H9 (cell line): ENCODE results near the gene FGF22. TPM values are rescaled to one million over a fixed set of nuclear protein-coding genes. Genes with fewer than 3 reads are reported as not detected.

Experiments
- DNase-seq: peaks from one replicate; pipeline ENCODE4 v3.0.0-alpha.2; 2017
- H2AFZ ChIP-seq: one replicate; pipeline ENCODE4 v1.6.1; 2013; ENCODE audit warnings: mild to moderate bottlenecking, low read length, control low read depth, moderate library complexity
- H2AK5ac ChIP-seq: 2 replicates; pipeline ENCODE4 v1.6.1; 2013; ENCODE audit warnings: low read length, control low read depth, mixed read lengths; ENCODE audit not compliant: insufficient read length
- H2BK120ac ChIP-seq: one replicate; pipeline ENCODE4 v1.6.1; 2013; ENCODE audit warnings: low read depth, mild to moderate bottlenecking, low read length, control low read depth, inconsistent platforms; ENCODE audit not compliant: poor library complexity, severe bottlenecking
- H2BK12ac ChIP-seq: 2 replicates; pipeline ENCODE4 v1.6.1; 2013; ENCODE audit warnings: low read length, control low read depth, mixed read lengths, low read depth; ENCODE audit not compliant: insufficient read length
- H2BK15ac ChIP-seq: 2 replicates; pipeline ENCODE4 v1.6.1; 2013; ENCODE audit warnings: low read depth, low read length, control low read depth
- H2BK20ac ChIP-seq: one replicate; pipeline ENCODE4 v1.6.1; 2013; ENCODE audit warnings: low read depth, mild to moderate bottlenecking, low read length, control low read depth, inconsistent platforms; ENCODE audit not compliant: poor library complexity, severe bottlenecking
- H2BK5ac ChIP-seq: 2 replicates; pipeline ENCODE4 v1.6.1; 2013; ENCODE audit warnings: low read length, control low read depth, mixed read lengths; ENCODE audit not compliant: insufficient read length
- H3K14ac ChIP-seq: 2 replicates; pipeline ENCODE4 v1.6.1; 2013; ENCODE audit warnings: low read length, control low read depth; ENCODE audit not compliant: insufficient read depth
- H3K18ac ChIP-seq: 2 replicates; pipeline ENCODE4 v1.6.1; 2013; ENCODE audit warnings: low read depth, mild to moderate bottlenecking, mixed read lengths, low read length, control low read depth; ENCODE audit not compliant: insufficient read length
- H3K23ac ChIP-seq: 2 replicates; pipeline ENCODE4 v1.6.1; 2013; ENCODE audit warnings: low read length, control low read depth, mixed read lengths, low read depth; ENCODE audit not compliant: insufficient read length
- H3K23me2 ChIP-seq: 2 replicates; pipeline ENCODE4 v1.6.1; 2013; ENCODE audit warnings: low read depth, mild to moderate bottlenecking, mixed read lengths, low read length, control low read depth; ENCODE audit not compliant: insufficient read length, poor library complexity, severe bottlenecking
- H3K27ac ChIP-seq: 2 replicates; pipeline ENCODE4 v1.5.1; 2013; ENCODE audit warnings: low read length, control low read depth, mixed read lengths, low read depth; ENCODE audit not compliant: insufficient read length
- H3K27me3 ChIP-seq: 2 replicates; pipeline ENCODE4 v1.6.1; 2013; ENCODE audit warnings: low read length, control low read depth, inconsistent platforms; ENCODE audit not compliant: insufficient read depth
- H3K4ac ChIP-seq: 2 replicates; pipeline ENCODE4 v1.6.1; 2013; ENCODE audit warnings: low read depth, mild to moderate bottlenecking, control low read depth, inconsistent platforms, low read length, moderate library complexity
- H3K4me1 ChIP-seq: 2 replicates; pipeline ENCODE4 v1.6.1; 2013; ENCODE audit warnings: low read length, control low read depth, inconsistent platforms; ENCODE audit not compliant: insufficient read depth
- H3K4me2 ChIP-seq: 2 replicates; pipeline ENCODE4 v1.6.1; 2013; ENCODE audit warnings: low read length, control low read depth, mixed read lengths; ENCODE audit not compliant: insufficient read length, insufficient read depth
- H3K56ac ChIP-seq: 2 replicates; pipeline ENCODE4 v1.6.1; 2013; ENCODE audit warnings: low read depth, mild to moderate bottlenecking, mixed read lengths, low read length, control low read depth; ENCODE audit not compliant: insufficient read length
- H3K79me1 ChIP-seq: 2 replicates; pipeline ENCODE4 v1.6.1; 2013; ENCODE audit warnings: low read depth, mild to moderate bottlenecking, moderate library complexity, low read length, control low read depth, inconsistent platforms; ENCODE audit not compliant: insufficient read depth, poor library complexity, severe bottlenecking
- H3K79me2 ChIP-seq: 2 replicates; pipeline ENCODE4 v1.6.1; 2013; ENCODE audit warnings: low read length, control low read depth, inconsistent platforms; ENCODE audit not compliant: insufficient read depth
- H3K9ac ChIP-seq: 2 replicates; pipeline ENCODE4 v1.6.1; 2013; ENCODE audit warnings: low read length, control low read depth, mixed read lengths; ENCODE audit not compliant: insufficient read length; ENCODE audit errors: extremely low read depth
- H3K9me3 ChIP-seq: one replicate; pipeline ENCODE4 v1.6.1; 2013; ENCODE audit warnings: low read depth, low read length, inconsistent platforms; ENCODE audit not compliant: control insufficient read depth
- H3T11ph ChIP-seq: one replicate; pipeline ENCODE4 v1.6.1; 2013; ENCODE audit warnings: mild to moderate bottlenecking, low read length, control low read depth, inconsistent platforms
- H4K20me1 ChIP-seq: one replicate; pipeline ENCODE4 v1.6.1; 2013; ENCODE audit not compliant: control insufficient read depth, insufficient read length, insufficient read depth
- H4K5ac ChIP-seq: 2 replicates; pipeline ENCODE4 v1.6.1; 2013; ENCODE audit warnings: low read depth, mild to moderate bottlenecking, mixed read lengths, low read length, control low read depth; ENCODE audit not compliant: insufficient read length
- H4K8ac ChIP-seq: replicated peaks from 2 replicates; pipeline ENCODE4 v1.6.1; 2013; ENCODE audit warnings: low read length, control low read depth, mixed read lengths, low read depth; ENCODE audit not compliant: insufficient read length
- H4K91ac ChIP-seq: 2 replicates; pipeline ENCODE4 v1.6.1; 2013; ENCODE audit warnings: low read depth, mild to moderate bottlenecking, moderate library complexity, mixed read lengths, low read length, control low read depth; ENCODE audit not compliant: insufficient read length
- H3K27ac Mint-ChIP-seq, 3 experiments: 2 replicates in 2 of 3; 3 replicates in 1 of 3; pipeline ENCODE4 v1.8.0; 2020 to 2021; ENCODE audit warnings: mixed read lengths in 3 of 3, mild to moderate bottlenecking in 1 of 3, moderate library complexity in 1 of 3
- H3K27me3 Mint-ChIP-seq: 2 replicates; pipeline ENCODE4 v1.8.0; 2021; ENCODE audit warnings: low read depth, mild to moderate bottlenecking, moderate library complexity, mixed read lengths
- H3K36me3 Mint-ChIP-seq, 3 experiments: 2 replicates in 2 of 3; 3 replicates in 1 of 3; pipeline ENCODE4 v1.8.0; 2020 to 2021; ENCODE audit warnings: low read depth in 3 of 3, mixed read lengths in 3 of 3; ENCODE audit not compliant: insufficient read depth in 1 of 3
- H3K4me1 Mint-ChIP-seq, 2 experiments: 2 replicates each; pipeline ENCODE4 v1.8.0; 2020; ENCODE audit warnings: mixed read lengths in 2 of 2
- H3K4me3 Mint-ChIP-seq, 2 experiments: 2 replicates in 1 of 2; 3 replicates in 1 of 2; pipeline ENCODE4 v1.8.0; 2020 to 2021; ENCODE audit warnings: mild to moderate bottlenecking in 2 of 2, mixed read lengths in 2 of 2, moderate library complexity in 1 of 2
- H3K9me3 Mint-ChIP-seq, 2 experiments: 2 replicates in 1 of 2; 3 replicates in 1 of 2; pipeline ENCODE4 v1.8.0; 2020; ENCODE audit warnings: mild to moderate bottlenecking in 2 of 2, mixed read lengths in 2 of 2, moderate library complexity in 1 of 2
- WGBS: extraction: QIAGEN DNeasy Blood & Tissue Kit; methylation state at CpG from one replicate; pipeline ENCODE4 v1.1.7; 2013; ENCODE audit warnings: missing lambda C conversion rate, low lambda C conversion rate, mixed read lengths; ENCODE audit not compliant: insufficient read length; ENCODE audit errors: extremely low coverage; 5-methylcytosine and 5-hydroxymethylcytosine counted together
- total RNA-seq: library from RNA; stranded (reverse); gene quantifications from 2 replicates; pipeline ENCODE4 v1.2.1, GENCODE V29; 2021
- TF ChIP-seq, protein P1 (sequence below): fragments of 200-600 bp; sonication (generic); conservative IDR thresholded peaks from 3 replicates; pipeline ENCODE4 v1.8.0; 2021; ENCODE audit warnings: antibody characterized with exemption, mild to moderate bottlenecking

FGF22 gene
- total RNA-seq, 1 experiment from 2014 or later: 0.72 TPM

DNA sequence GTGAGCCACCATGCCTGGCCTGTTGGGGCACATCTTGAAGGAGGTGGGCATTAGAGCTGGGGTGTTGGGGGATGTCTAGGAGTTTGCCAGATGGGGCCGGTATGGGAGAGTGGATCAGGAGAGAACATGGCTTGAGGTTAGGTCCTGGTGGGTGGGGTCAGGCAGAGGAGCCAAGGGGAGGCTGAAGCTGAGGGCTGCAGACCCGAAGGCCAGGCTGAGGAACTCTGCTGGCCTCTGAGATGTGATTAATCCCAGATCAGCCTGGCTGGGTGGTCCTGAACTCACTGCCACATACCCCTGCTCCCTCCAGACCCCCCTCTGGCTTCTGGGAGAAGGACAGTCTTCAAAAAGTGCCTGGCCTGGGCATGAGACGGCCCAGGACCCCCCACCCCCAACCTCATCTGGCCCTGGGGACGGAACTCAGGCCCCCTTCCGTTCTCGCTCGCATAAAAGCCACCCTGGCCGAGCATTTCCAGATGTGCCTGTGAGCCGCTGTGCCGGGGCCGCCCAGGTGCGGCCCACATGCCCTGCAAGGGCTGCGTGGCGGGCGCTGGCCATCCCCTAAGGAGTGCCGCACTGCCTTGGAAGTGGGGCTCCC is 39.2 kb downstream of the FGF22 start:
- H3K4ac ChIP-seq: no peak overlapping the region
- no peaks in the 10 kb centered on the region; the same call in 1 of the 2 replicates for H3K27me3 ChIP-seq
- H2BK5ac ChIP-seq: no peak overlapping the region
- no peak overlapping the region for H4K5ac ChIP-seq
- H2AFZ ChIP-seq: no peak overlapping the region
- H3K9me3 ChIP-seq: no peaks in the 10 kb centered on the region
- H4K20me1 ChIP-seq: no peaks in the 10 kb centered on the region
- H2BK12ac ChIP-seq: no peak overlapping the region
- no peak overlapping the region for H3K9ac ChIP-seq
- no peak overlapping the region for H3K18ac ChIP-seq
- H3K14ac ChIP-seq: no peak overlapping the region
- no peak overlapping the region for H2BK120ac ChIP-seq
- H3K79me2 ChIP-seq: no peaks in the 10 kb centered on the region
- no peak overlapping the region for H3T11ph ChIP-seq
- Mint-ChIP-seq H3K4me3 (peak overlapping the region; percentile 79 to 86), H3K36me3 (no peaks in the 10 kb centered on the region), H3K27ac (no peak overlapping the region), H3K9me3 (no peaks in the 10 kb centered on the region), H3K27me3 (peaks cover 36% of the 10 kb centered on the region), H3K4me1 (peaks cover 0 to 10% of the 10 kb centered on the region in 2 experiments; a peak in 2 of 4 replicates)
- H3K27ac ChIP-seq: no peak overlapping the region
- H3K56ac ChIP-seq: no peak overlapping the region
- H3K4me2 ChIP-seq: peak overlapping the region; percentile 49
- peaks cover 8% of the 10 kb centered on the region for H3K23me2 ChIP-seq
- H3K4me1 ChIP-seq: no peaks in the 10 kb centered on the region
- H3K23ac ChIP-seq: no peak overlapping the region
- WGBS: no CpG with 5 or more reads among the region's 16 CpGs
- TF ChIP-seq, protein P1, sequence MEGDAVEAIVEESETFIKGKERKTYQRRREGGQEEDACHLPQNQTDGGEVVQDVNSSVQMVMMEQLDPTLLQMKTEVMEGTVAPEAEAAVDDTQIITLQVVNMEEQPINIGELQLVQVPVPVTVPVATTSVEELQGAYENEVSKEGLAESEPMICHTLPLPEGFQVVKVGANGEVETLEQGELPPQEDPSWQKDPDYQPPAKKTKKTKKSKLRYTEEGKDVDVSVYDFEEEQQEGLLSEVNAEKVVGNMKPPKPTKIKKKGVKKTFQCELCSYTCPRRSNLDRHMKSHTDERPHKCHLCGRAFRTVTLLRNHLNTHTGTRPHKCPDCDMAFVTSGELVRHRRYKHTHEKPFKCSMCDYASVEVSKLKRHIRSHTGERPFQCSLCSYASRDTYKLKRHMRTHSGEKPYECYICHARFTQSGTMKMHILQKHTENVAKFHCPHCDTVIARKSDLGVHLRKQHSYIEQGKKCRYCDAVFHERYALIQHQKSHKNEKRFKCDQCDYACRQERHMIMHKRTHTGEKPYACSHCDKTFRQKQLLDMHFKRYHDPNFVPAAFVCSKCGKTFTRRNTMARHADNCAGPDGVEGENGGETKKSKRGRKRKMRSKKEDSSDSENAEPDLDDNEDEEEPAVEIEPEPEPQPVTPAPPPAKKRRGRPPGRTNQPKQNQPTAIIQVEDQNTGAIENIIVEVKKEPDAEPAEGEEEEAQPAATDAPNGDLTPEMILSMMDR: no peak
- no peaks in the 10 kb centered on the region for H3K79me1 ChIP-seq
- DNase-seq: no peak
- no peak overlapping the region for H2AK5ac ChIP-seq
- H2BK20ac ChIP-seq: no peak overlapping the region
- H4K91ac ChIP-seq: no peak overlapping the region
- H2BK15ac ChIP-seq: no peak overlapping the region
- no peak overlapping the region for H4K8ac ChIP-seq
